ENCODE measurements around the gene APH1B. TPM values are rescaled to one million over a fixed set of nuclear protein-coding genes. Genes with fewer than 3 reads are reported as not detected.

The APH1B gene
- total and polyA plus RNA-seq, 9 of the 15 experiments (the other 6 are each of a cell fraction or from before 2014, with no cell fraction given), result 5.1 to 9.7 (median 7.0) TPM

GRCh38 chr15:63277038-63277892 is at the start of gene APH1B (continued):
- TF ChIP-seq HCFC1 (IDR thresholded peaks at IDR 0.05; ENCODE audit: low read depth, low read length), result 0 out of 2 replicates have a peak, but pooled peaks have one; percentile 8
- peak; percentile 36 to 71; a peak in 1 of 4 replicates for TF ChIP-seq SIN3A (IDR thresholded peaks at IDR 0.05; ENCODE audit: borderline replicate concordance in 2 of 2, control insufficient read depth in 1 of 2, low read depth in 2 of 2, low read length in 2 of 2)
- TF ChIP-seq CCNT2 (IDR thresholded peaks at IDR 0.05; ENCODE audit: borderline replicate concordance, extremely low read depth, insufficient read length, low read depth, low read length), result peak; percentile 55
- peak; percentile 61 for TF ChIP-seq ETV1 (tag; conservative IDR thresholded peaks at IDR 0.05; ENCODE audit: low read depth)
- no peak for TF ChIP-seq RFX7 (CRISPR knock-in tag; IDR thresholded peaks at IDR 0.05)
- peak; percentile 45; the same call in 1 of the 2 replicates for TF ChIP-seq NKRF (IDR thresholded peaks at IDR 0.05; ENCODE audit: borderline replicate concordance)
- peak; percentile 20; the same call in 1 of the 2 replicates for TF ChIP-seq MECOM (CRISPR knock-in tag; IDR thresholded peaks at IDR 0.05)
- TF ChIP-seq UBTF (IDR thresholded peaks at IDR 0.05; ENCODE audit: borderline replicate concordance in 1 of 2, low read depth in 2 of 2, low read length in 2 of 2), result peak; percentile 95 to 98
- no peak for TF ChIP-seq ELF4 (CRISPR knock-in tag; IDR thresholded peaks at IDR 0.05)
- TF ChIP-seq CTBP1 (IDR thresholded peaks at IDR 0.05; ENCODE audit: borderline replicate concordance), result peak; percentile 43
- TF ChIP-seq POLR2G (IDR thresholded peaks at IDR 0.05; ENCODE audit: low read depth, low read length), result peak; percentile 92
- peak; percentile 57; the same call in 1 of the 2 replicates for TF ChIP-seq ZNF589 (CRISPR knock-in tag; IDR thresholded peaks at IDR 0.05; ENCODE audit: low read depth)
- peak; percentile 24 for TF ChIP-seq CHD1 (IDR thresholded peaks at IDR 0.05; ENCODE audit: low read length)
- peak; percentile 87; the same call in 1 of the 2 replicates for TF ChIP-seq POLR2A (conservative IDR thresholded peaks at IDR 0.05)
- TF ChIP-seq, protein P1, sequence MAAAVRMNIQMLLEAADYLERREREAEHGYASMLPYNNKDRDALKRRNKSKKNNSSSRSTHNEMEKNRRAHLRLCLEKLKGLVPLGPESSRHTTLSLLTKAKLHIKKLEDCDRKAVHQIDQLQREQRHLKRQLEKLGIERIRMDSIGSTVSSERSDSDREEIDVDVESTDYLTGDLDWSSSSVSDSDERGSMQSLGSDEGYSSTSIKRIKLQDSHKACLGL (CRISPR knock-in tag; IDR thresholded peaks at IDR 0.05; ENCODE audit: borderline replicate concordance, poor library complexity, severe bottlenecking), result peak; percentile 12
- peak; percentile 42 for TF ChIP-seq PHF20 (IDR thresholded peaks at IDR 0.05; ENCODE audit: partially characterized antibody)
- TF ChIP-seq, protein P2, sequence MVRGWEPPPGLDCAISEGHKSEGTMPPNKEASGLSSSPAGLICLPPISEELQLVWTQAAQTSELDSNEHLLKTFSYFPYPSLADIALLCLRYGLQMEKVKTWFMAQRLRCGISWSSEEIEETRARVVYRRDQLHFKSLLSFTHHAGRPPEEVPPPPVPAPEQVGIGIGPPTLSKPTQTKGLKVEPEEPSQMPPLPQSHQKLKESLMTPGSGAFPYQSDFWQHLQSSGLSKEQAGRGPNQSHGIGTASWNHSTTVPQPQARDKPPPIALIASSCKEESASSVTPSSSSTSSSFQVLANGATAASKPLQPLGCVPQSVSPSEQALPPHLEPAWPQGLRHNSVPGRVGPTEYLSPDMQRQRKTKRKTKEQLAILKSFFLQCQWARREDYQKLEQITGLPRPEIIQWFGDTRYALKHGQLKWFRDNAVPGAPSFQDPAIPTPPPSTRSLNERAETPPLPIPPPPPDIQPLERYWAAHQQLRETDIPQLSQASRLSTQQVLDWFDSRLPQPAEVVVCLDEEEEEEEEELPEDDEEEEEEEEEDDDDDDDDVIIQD (CRISPR knock-in tag; IDR thresholded peaks at IDR 0.05), result 0 out of 2 replicates have a peak, but pooled peaks have one; percentile 22
- 0 out of 2 replicates have a peak, but pooled peaks have one; percentile 36 for TF ChIP-seq MAX (CRISPR knock-in tag; IDR thresholded peaks at IDR 0.05)
- peak; percentile 41; the same call in 1 of the 2 replicates for TF ChIP-seq CREM (IDR thresholded peaks at IDR 0.05; ENCODE audit: low read depth)
- TF ChIP-seq BRD4 (IDR thresholded peaks at IDR 0.05), result peak; percentile 69; the same call in 1 of the 2 replicates
